Measurements from ENCODE around the gene YAP1. TPM values are rescaled to one million over a fixed set of nuclear protein-coding genes. Genes with fewer than 3 reads are reported as not detected.
"Not testable (repeated sequence)": the region's sequence is repeated elsewhere in the genome, so short reads cannot be mapped to it uniquely, and the experiment has no call there.

YAP1 gene
- total RNA-seq, 1 donor from 2014 or later, result 112 TPM

- DNase-seq (ENCODE audit: low spot score) (no peak), ATAC-seq (no peak)
- intact Hi-C loops (cut with DNase I), result no loop called here
Observed at GRCh38 chr11:102260241-102260640, 150.0 kb downstream of the YAP1 start.

- ATAC-seq (no peak), DNase-seq (ENCODE audit: low spot score) (no peak)
- intact Hi-C loops (cut with DNase I), result no loop called here
Observed at GRCh38 chr11:102263379-102264003, 153.2 kb downstream of the YAP1 start.

DNA sequence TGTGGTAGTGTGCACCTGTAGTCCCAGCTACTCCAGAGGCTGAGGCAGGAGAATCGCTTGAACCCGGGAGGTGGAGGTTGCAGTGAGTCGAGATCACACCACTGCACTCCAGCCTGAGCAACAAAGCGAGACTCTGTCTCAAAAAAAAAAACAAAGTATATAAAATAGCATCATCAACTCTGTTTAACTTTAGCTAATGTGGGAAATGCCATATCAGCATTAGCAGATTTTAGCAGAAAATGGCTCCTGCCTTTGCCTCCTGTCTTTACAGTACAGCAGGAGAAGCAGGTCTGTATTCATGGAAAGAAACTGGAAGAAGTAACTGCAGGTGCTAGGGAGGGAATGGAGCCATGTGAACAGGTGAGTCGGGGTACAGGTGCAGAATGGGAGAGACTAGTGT lies 154.5 kb downstream of the YAP1 start:
- ATAC-seq; DNase-seq (ENCODE audit: low spot score); intact Hi-C loops (cut with DNase I): not testable (repeated sequence)

DNA sequence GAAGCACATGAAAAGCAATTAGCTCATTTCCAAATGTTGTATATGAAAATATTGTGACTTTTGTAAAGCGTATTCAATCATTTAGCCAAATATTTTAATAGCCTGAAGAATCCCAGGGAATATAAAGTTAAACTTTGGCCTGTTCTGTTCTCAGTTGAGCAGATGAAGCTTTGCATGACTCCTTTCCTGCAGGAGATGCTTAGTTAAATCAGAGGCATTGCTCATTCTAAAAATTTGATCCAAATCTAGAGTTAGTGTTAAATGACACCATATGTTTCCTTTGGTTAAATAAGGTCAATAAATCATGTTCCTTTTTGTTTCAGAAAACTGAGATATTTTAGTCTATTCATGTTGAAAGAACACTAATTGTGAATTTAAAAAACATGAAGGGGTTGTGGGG lies 155.9 kb downstream of the YAP1 start:
- DNase-seq (ENCODE audit: low spot score) (no peak), ATAC-seq (no peak)
- intact Hi-C loops (cut with DNase I), result no loop called here

GRCh38 chr11:102267609-102268008 lies 157.4 kb downstream of the YAP1 start:
- DNase-seq (ENCODE audit: low spot score), result no peak
- peak; percentile 33 for ATAC-seq
- intact Hi-C loops (cut with DNase I), result no loop called here

DNA sequence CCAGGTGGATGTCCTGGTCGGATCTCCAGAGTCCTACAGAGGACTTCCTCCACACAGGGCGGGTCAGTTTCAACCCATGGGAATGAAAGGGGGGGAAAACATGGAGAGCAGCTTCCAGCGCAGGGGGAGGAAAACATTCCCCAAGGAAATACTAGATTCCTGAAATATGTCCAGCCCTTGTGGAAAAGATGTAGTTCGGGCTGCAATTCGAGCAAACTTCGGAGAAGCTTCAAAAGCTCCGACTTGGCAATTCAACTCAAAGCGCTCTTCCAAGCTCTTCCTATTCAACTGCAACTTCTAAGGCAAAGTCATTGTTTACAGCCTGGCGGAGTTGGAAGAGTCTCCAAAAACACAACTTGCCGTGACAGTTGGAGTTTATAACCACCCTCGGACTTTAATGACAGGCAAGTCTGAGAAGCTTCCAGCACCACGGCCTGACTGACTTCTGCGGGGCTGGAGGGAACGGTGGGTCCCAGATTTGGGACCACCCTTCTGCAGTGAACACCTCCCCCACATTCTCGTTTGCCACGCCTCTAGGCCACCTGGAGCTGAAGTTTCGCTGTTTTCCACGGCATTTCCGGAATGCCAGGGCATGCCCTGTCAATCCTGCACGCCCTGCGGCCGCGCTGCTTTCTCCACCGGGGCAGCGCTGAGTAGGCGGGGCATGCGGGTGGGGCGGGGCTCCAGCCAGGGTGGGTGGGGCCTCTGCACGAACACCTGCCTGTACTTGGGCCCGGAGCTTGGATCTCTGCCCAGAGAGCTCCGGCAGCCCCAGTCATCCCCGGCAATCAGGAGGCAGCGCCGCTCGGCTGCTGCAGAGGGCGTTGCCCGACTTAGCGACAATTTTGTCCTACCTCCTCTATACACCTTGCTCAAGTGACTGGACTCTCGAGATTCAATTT lies 158.1 kb downstream of the YAP1 start:
- DNase-seq (ENCODE audit: low spot score), result peak; percentile 79
- peak; percentile 94 for ATAC-seq
- intact Hi-C loops (cut with DNase I), result no loop called here

DNA sequence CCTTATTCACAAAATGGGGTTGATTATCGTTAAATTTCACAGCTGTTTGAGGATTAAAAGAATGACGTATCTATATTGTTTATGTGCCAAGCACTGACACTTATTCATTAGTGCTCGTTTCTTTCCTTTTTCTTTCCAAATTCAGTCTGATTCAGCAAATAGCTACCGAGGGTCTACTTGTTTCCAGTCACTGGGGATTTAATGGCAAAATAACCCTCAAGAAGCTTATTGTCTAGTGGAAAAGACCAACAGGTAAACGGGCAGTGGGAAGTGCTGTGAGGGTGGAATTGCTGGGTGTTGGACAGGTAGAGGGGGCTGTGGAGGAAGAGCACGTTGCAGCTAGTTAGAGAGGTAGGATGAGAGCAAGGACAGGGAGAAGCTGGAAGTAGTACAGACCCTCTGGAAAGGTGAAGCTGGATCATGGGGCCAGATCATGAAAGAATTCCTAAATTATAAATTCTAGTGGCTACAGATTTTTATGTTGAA lies 158.8 kb downstream of the YAP1 start:
- no peak for DNase-seq (ENCODE audit: low spot score)
- ATAC-seq, result no peak
- intact Hi-C loops (cut with DNase I), result no loop called here

DNA sequence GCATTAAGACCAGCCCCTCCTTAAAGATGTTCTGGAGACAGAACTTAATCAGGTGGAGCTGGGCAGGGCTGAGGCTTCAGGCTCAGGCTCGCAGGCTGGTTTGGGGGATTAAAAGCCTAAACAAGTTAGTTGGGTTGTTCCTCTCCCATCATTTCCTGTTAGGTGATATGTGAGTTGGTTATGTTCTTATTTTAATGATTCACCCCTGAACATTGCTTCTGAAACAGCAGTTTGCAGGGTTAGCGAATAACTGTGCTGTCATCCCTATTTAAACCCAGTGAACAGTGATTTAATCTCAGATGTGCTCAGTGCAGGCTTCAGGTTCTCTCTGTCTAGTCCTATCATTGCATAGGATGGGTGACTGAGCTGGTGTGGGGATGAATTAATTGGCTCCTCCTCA lies 159.7 kb downstream of the YAP1 start:
- ATAC-seq (no peak), DNase-seq (ENCODE audit: low spot score) (no peak)
- intact Hi-C loops (cut with DNase I), result loop anchor here (10.0 kb wide), 1 partner anchor 165 kb away; no protein-coding TSS in a partner anchor

GRCh38 chr11:102272047-102272824 lies 162.0 kb downstream of the YAP1 start:
- intact Hi-C loops (cut with DNase I), result loop anchor here (10.0 kb wide), 1 partner anchor 167 kb away; no protein-coding TSS in a partner anchor
- no peak for ATAC-seq
- DNase-seq (ENCODE audit: low spot score), result no peak

DNA sequence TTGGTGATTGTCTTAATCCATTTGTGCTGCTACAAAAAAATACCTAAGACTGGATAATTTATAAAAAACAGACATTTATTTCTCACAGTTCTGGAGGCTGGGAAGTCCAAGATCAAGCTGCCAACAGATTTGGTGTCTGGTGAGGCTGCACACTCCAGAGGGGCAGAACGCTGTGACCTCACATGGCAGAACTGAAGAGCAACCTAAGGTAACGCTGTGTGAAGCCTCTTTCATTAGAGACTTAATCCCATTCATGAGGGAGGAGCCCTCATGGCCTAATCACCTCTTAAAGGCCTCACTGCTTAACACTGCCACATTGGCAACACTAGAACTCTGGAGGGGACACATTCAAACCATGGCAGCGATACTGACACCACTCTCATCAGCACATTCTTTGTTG lies 164.4 kb downstream of the YAP1 start:
- ATAC-seq, result no peak

GRCh38 chr11:102276362-102276761 lies 166.1 kb downstream of the YAP1 start:
- intact Hi-C loops (cut with DNase I), result loop anchor here (10.0 kb wide), 1 partner anchor 172 kb away; no protein-coding TSS in a partner anchor
- no peak for DNase-seq (ENCODE audit: low spot score)
- no peak for ATAC-seq

More for the DNA sequence above, 164.4 kb downstream of the YAP1 start:
- no peak for DNase-seq (ENCODE audit: low spot score)
- intact Hi-C loops (cut with DNase I), result loop anchor here (10.0 kb wide), 1 partner anchor 170 kb away; no protein-coding TSS in a partner anchor

GRCh38 chr11:102276783-102277182 lies 166.5 kb downstream of the YAP1 start:
- no peak for DNase-seq (ENCODE audit: low spot score)
- ATAC-seq, result no peak
- intact Hi-C loops (cut with DNase I), result loop anchor here (10.0 kb wide), 1 partner anchor 172 kb away; no protein-coding TSS in a partner anchor

GRCh38 chr11:102279641-102280170 lies 169.5 kb downstream of the YAP1 start:
- intact Hi-C loops (cut with DNase I), result loop anchor here (10.0 kb wide), 1 partner anchor 175 kb away; no protein-coding TSS in a partner anchor
- DNase-seq (ENCODE audit: low spot score) (no peak), ATAC-seq (peak; percentile 84)

DNA sequence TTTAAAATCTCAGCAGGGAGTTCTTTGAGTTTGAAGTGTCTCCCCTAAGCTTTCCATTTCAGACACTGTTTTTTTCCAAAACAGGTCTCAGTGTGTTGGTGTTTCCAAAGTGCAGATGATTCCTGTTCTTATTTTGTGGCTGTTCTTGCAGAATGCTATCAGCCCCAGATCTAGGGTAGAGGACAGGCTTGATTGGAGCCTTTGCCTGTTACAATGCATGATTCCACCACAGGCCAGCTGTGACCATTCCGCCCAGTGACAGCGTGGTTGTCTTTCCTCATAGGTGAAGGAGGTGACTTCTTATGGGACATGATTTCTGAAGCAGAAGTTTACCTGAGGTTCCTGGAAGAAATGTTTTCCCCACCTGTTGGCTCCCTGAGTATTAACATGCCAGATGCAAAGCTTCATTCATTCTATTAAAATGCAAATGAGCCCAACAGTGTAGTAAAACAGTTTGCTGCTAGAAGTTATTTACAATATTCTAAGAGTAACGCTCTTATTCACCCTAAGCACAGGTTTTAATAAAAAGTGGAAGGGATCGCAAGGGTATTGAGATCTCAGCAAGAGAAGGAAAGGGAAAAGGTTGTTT lies 170.1 kb downstream of the YAP1 start:
- ATAC-seq (peak; percentile 25), DNase-seq (ENCODE audit: low spot score) (no peak)
- intact Hi-C loops (cut with DNase I), result no loop called here

Other genes with a start within 250 kb of the YAP1 start
- gene CEP126, start 195.4 kb upstream of the YAP1 start, total RNA-seq, result 11.1 TPM
- gene ANGPTL5, start 193.9 kb upstream of the YAP1 start, total RNA-seq, result 1.4 TPM
- 4.8 TPM for gene CFAP300, start 63.0 kb upstream of the YAP1 start, total RNA-seq
- gene BIRC3, start 207.0 kb downstream of the YAP1 start, total RNA-seq, result 22.3 TPM
- gene BIRC2, start 236.8 kb downstream of the YAP1 start, total RNA-seq, result 66.7 TPM

Data from sciatic nerve (tissue), 2 donors.